ENCODE results near the gene MMEL1. TPM values are rescaled to one million over a fixed set of nuclear protein-coding genes. Genes with fewer than 3 reads are reported as not detected.

The MMEL1 gene
- total RNA-seq, 1 experiment from 2014 or later: not detected

GRCh38 chr1:2560299-2561073 lies 72.3 kb downstream of the MMEL1 start:
- H3K27me3 Mint-ChIP-seq (ENCODE audit: insufficient read depth, unreplicated experiment): peaks cover 9% of the 10 kb centered on the region
- H3K4me1 Mint-ChIP-seq (ENCODE audit: insufficient read depth, unreplicated experiment): peaks cover 7% of the 10 kb centered on the region
- no peak overlapping the region for H3K27ac Mint-ChIP-seq (ENCODE audit: low read depth, unreplicated experiment)
- H3K36me3 Mint-ChIP-seq (ENCODE audit: insufficient read depth, unreplicated experiment): no peaks in the 10 kb centered on the region
- BruUV-seq (replicated peaks): no TSS peak
- no peak for DNase-seq (ENCODE audit: unreplicated experiment)
- H3K4me3 Mint-ChIP-seq (ENCODE audit: unreplicated experiment): no peak overlapping the region
- intact Hi-C loops (cut with micrococcal nuclease): no loop called here
- ChIA-PET POLR2A (no interaction called here), CTCF (interaction anchor here (0.5 to 1.7 kb wide), 3 partner anchors 13 to 928 kb away, joined by 3 to 7 read pairs (median 3); no protein-coding TSS in a partner anchor)
- no peaks in the 10 kb centered on the region for H3K9me3 Mint-ChIP-seq (ENCODE audit: unreplicated experiment)
- TF ChIP-seq CTCF (IDR thresholded peaks at IDR 0.05; ENCODE audit: unreplicated experiment): no peak

GRCh38 chr1:2559509-2560298 lies 73.1 kb downstream of the MMEL1 start:
- Mint-ChIP-seq H3K4me3 (ENCODE audit: unreplicated experiment) (no peak overlapping the region), H3K27ac (ENCODE audit: low read depth, unreplicated experiment) (no peak overlapping the region), H3K27me3 (ENCODE audit: insufficient read depth, unreplicated experiment) (peaks cover under 1% of the 10 kb centered on the region), H3K4me1 (ENCODE audit: insufficient read depth, unreplicated experiment) (peaks cover 7% of the 10 kb centered on the region), H3K36me3 (ENCODE audit: insufficient read depth, unreplicated experiment) (no peaks in the 10 kb centered on the region), H3K9me3 (ENCODE audit: unreplicated experiment) (no peaks in the 10 kb centered on the region)
- CTCF ChIA-PET: no interaction called here
- TF ChIP-seq CTCF (IDR thresholded peaks at IDR 0.05; ENCODE audit: unreplicated experiment): no peak
- intact Hi-C loops (cut with micrococcal nuclease): no loop called here
- DNase-seq (ENCODE audit: unreplicated experiment): no peak
- POLR2A ChIA-PET: no interaction called here
- BruUV-seq (replicated peaks): no TSS peak

GRCh38 chr1:2558861-2559260 lies 74.0 kb downstream of the MMEL1 start:
- Mint-ChIP-seq H3K27me3 (ENCODE audit: insufficient read depth, unreplicated experiment) (no peaks in the 10 kb centered on the region), H3K27ac (ENCODE audit: low read depth, unreplicated experiment) (no peak overlapping the region), H3K4me3 (ENCODE audit: unreplicated experiment) (no peak overlapping the region), H3K9me3 (ENCODE audit: unreplicated experiment) (no peaks in the 10 kb centered on the region), H3K36me3 (ENCODE audit: insufficient read depth, unreplicated experiment) (no peaks in the 10 kb centered on the region), H3K4me1 (ENCODE audit: insufficient read depth, unreplicated experiment) (peaks cover 7% of the 10 kb centered on the region)
- CTCF ChIA-PET: no interaction called here
- no peak for DNase-seq (ENCODE audit: unreplicated experiment)
- TF ChIP-seq CTCF (IDR thresholded peaks at IDR 0.05; ENCODE audit: unreplicated experiment): no peak
- intact Hi-C loops (cut with micrococcal nuclease): no loop called here
- POLR2A ChIA-PET: no interaction called here
- BruUV-seq (replicated peaks): no TSS peak

- peaks cover 7% of the 10 kb centered on the region for H3K4me1 Mint-ChIP-seq (ENCODE audit: insufficient read depth, unreplicated experiment)
- no peak for TF ChIP-seq CTCF (IDR thresholded peaks at IDR 0.05; ENCODE audit: unreplicated experiment)
- no peak for DNase-seq (ENCODE audit: unreplicated experiment)
- ChIA-PET CTCF (interaction anchor here (0.6 kb wide), 1 partner anchor 30 kb away, joined by 3 read pairs; no protein-coding TSS in a partner anchor), POLR2A (no interaction called here)
- H3K27me3 Mint-ChIP-seq (ENCODE audit: insufficient read depth, unreplicated experiment): no peaks in the 10 kb centered on the region
- H3K4me3 Mint-ChIP-seq (ENCODE audit: unreplicated experiment): no peak overlapping the region
- no TSS peak for BruUV-seq (replicated peaks)
- H3K9me3 Mint-ChIP-seq (ENCODE audit: unreplicated experiment): no peaks in the 10 kb centered on the region
- no peak overlapping the region for H3K27ac Mint-ChIP-seq (ENCODE audit: low read depth, unreplicated experiment)
- H3K36me3 Mint-ChIP-seq (ENCODE audit: insufficient read depth, unreplicated experiment): no peaks in the 10 kb centered on the region
- intact Hi-C loops (cut with micrococcal nuclease): no loop called here
Observed at GRCh38 chr1:2558420-2558819, 74.4 kb downstream of the MMEL1 start.
